Myocyte (in vitro differentiated cells): ENCODE data around the gene ADAD1. TPM values are rescaled to one million over a fixed set of nuclear protein-coding genes. Genes with fewer than 3 reads are reported as not detected.

Source experiments
- DNase-seq: peaks from one replicate; pipeline ENCODE4 v3.0.0-alpha.2; 2012; ENCODE audit warnings: low read depth
- total RNA-seq: library from RNA; depleted of rRNA; stranded (reverse); fragments of >200 nt; gene quantifications from 2 replicates; pipeline ENCODE4 v1.2.3, GENCODE V29; 2014

The ADAD1 gene
- total RNA-seq, 1 donor from 2014 or later = not detected

GRCh38 chr4:122456231-122457116 lies 77.7 kb downstream of the ADAD1 start, which contains the start of gene IL2:
TSS of gene IL2 (minus strand) at chr4:122456725. CDS start at chr4:122456440, 285 bp downstream.
- no peak for DNase-seq

- peak; percentile 28 for DNase-seq
Observed at GRCh38 chr4:122458625-122459024, 79.8 kb downstream of the ADAD1 start.

- DNase-seq = no peak
Observed at GRCh38 chr4:122469457-122469856, 90.6 kb downstream of the ADAD1 start.

GRCh38 chr4:122475233-122475632 lies 96.4 kb downstream of the ADAD1 start:
- DNase-seq = no peak

- DNase-seq = no peak
Observed at GRCh38 chr4:122476126-122476525, 97.3 kb downstream of the ADAD1 start.

GRCh38 chr4:122476745-122477144 lies 97.9 kb downstream of the ADAD1 start:
- no peak for DNase-seq

Other genes starting within 250 kb of the ADAD1 start
- gene BLTP1, start 226.7 kb upstream of the ADAD1 start, total RNA-seq = 61.9 and 68.4 TPM in 2 replicates
- gene IL2, start 77.7 kb downstream of the ADAD1 start, total RNA-seq = not detected in 2 replicates
- not detected in 2 replicates for gene IL21, start 242.1 kb downstream of the ADAD1 start, total RNA-seq